Spleen (tissue), 11 donors: ENCODE measurements around the gene ST3GAL2. TPM values are rescaled to one million over a fixed set of nuclear protein-coding genes. Genes with fewer than 3 reads are reported as not detected.
A peak's percentile ranks its signal among the peaks of the same experiment; 100 is the strongest.

Experiments used
- DNase-seq: peaks from one replicate; pipeline ENCODE4 v3.0.0-alpha.2; 2020
- H3K27ac ChIP-seq, 8 donors: fragments of 200-600 bp; sonication (generic) in 7 of 8; 1 replicate in 4 of 8; 2 replicates in 4 of 8; pipeline versions ENCODE4 v1.5.0 to v1.8.0; 2016 to 2021; ENCODE audit warnings: inconsistent platforms in 4 of 8, mild to moderate bottlenecking in 4 of 8, moderate library complexity in 1 of 8
- H3K27me3 ChIP-seq, 7 donors: fragments of 200-600 bp; sonication (generic) in 6 of 7; replicated peaks in 1 of 7; 1 replicate in 4 of 7; 2 replicates in 3 of 7; pipeline versions ENCODE4 v1.5.0 to v1.8.0; 2016 to 2021; ENCODE audit warnings: inconsistent platforms in 3 of 7, mild to moderate bottlenecking in 1 of 7
- H3K36me3 ChIP-seq, 6 donors: fragments of 200-600 bp; sonication (generic) in 5 of 6; 1 replicate in 4 of 6; 2 replicates in 2 of 6; pipeline versions ENCODE4 v1.5.0 to v1.8.0; 2016 to 2021; ENCODE audit warnings: inconsistent platforms in 2 of 6
- H3K4me1 ChIP-seq, 6 donors: fragments of 200-600 bp; sonication (generic) in 5 of 6; 1 replicate in 3 of 6; 2 replicates in 3 of 6; pipeline versions ENCODE4 v1.5.0 to v1.8.0; 2016 to 2021; ENCODE audit warnings: inconsistent platforms in 3 of 6
- H3K4me3 ChIP-seq, 8 donors: fragments of 200-600 bp; sonication (generic) in 7 of 8; 1 replicate in 4 of 8; 2 replicates in 4 of 8; pipeline versions ENCODE4 v1.5.0 to v1.8.0; 2016 to 2021; ENCODE audit warnings: inconsistent platforms in 4 of 8, mild to moderate bottlenecking in 4 of 8, moderate library complexity in 2 of 8
- H3K9me3 ChIP-seq, 8 donors: fragments of 200-600 bp; sonication (generic) in 7 of 8; 1 replicate in 4 of 8; 2 replicates in 4 of 8; pipeline versions ENCODE4 v1.5.0 to v1.8.0; 2016 to 2021; ENCODE audit warnings: inconsistent platforms in 4 of 8
- CTCF ChIP-seq, 11 experiments: fragments of 200-600 bp in 7 of 11; fragments of 450-650 bp in 4 of 11; sonication (generic) in 4 of 11; IDR thresholded peaks in 8 of 11; conservative IDR thresholded peaks in 3 of 11; 1 replicate in 7 of 11; 2 replicates in 4 of 11; pipeline versions ENCODE4 v1.4.0 to v1.8.0; 2016 to 2021; ENCODE audit warnings: antibody characterized with exemption in 11 of 11, inconsistent platforms in 4 of 11, mild to moderate bottlenecking in 1 of 11
- POLR2A ChIP-seq, 3 donors: fragments of 450-650 bp; IDR thresholded peaks; one replicate each; pipeline ENCODE4 v1.5.1; 2017; ENCODE audit warnings: antibody characterized with exemption in 3 of 3, mild to moderate bottlenecking in 1 of 3
- POLR2AphosphoS5 ChIP-seq, 3 donors: sonication (generic); formaldehyde crosslinking; IDR thresholded peaks; one replicate each; pipeline ENCODE4 v1.5.1; 2017; ENCODE audit warnings: antibody characterized with exemption in 3 of 3
- WGBS, 5 donors: extraction: QIAGEN DNeasy Blood & Tissue Kit in 3 of 5; methylation state at CpG; one replicate each; pipeline versions ENCODE4 v1.1.5 to v1.1.7; 2013 to 2018; 5-methylcytosine and 5-hydroxymethylcytosine counted together
- intact Hi-C: fragments of 100-400 bp; cut with DNase I; formaldehyde crosslinking; loops from one replicate; pipeline ENCODE4 v1.15.0; 2023; ENCODE audit warnings: low total_unique reads
- polyA plus RNA-seq, 3 donors: library from polyadenylated mRNA; stranded (reverse); fragments of 200-250 nt; gene quantifications; one replicate each; pipeline ENCODE4 v1.2.1, GENCODE V29; 2013
- total RNA-seq, 7 donors: library from RNA; depleted of rRNA in 3 of 7; stranded (reverse); fragments of >200 nt in 3 of 7; fragmentation: NEBNext Ultra II Directional in 4 of 7; extraction: Animal tissue kit (Norgen Biotek cat#: 25700) in 4 of 7; gene quantifications; one replicate each; pipeline versions ENCODE4 v1.1.0 to v1.2.1, GENCODE V29; 2016 to 2021
- donor health status: healthy with polysubstance abuse.
- donor health status: DM: no; HTN: no; CAD: no; lungs with moderate emphysema.
- donor health status: DM: no; HTN: no; CAD: no.
- donor health status: Bipolar disorder and iron deficiency.
- donor health status: healthy.
- donor health status: DM: no; HTN: no; CAD: no.
- donor health status: DM: yes; HTN: yes; CAD: no.

ST3GAL2 gene
- total and polyA plus RNA-seq, 10 donors, result 5.2 to 66.9 (median 43.7) TPM

GRCh38 chr16:70478169-70478568 is 39.3 kb upstream of the ST3GAL2 start:
- Histone ChIP-seq H3K36me3 (peaks cover 0 to 98% (median 66%) of the 10 kb centered on the region in 6 donors), H3K9me3 (no peaks in the 10 kb centered on the region), H3K4me1 (peaks cover 0 to 19% (median 7%) of the 10 kb centered on the region in 6 donors), H3K27ac (peak overlapping the region in 4 of 8 donors; percentile 5 to 46 (median 28)), H3K4me3 (no peak overlapping the region), H3K27me3 (no peaks in the 10 kb centered on the region)
- 70 to 95% (median 82%) methylated on average over 2 to 8 of the region's 8 CpGs for WGBS, 5 donors
- TF ChIP-seq POLR2AphosphoS5 (IDR thresholded peaks at IDR 0.05) (peak in 2 of 3 donors; percentile 8 to 64), POLR2A (IDR thresholded peaks at IDR 0.05) (no peak), CTCF (IDR thresholded peaks at IDR 0.05 in 8 of 11, conservative IDR thresholded peaks at IDR 0.05 in 3 of 11) (no peak)
- intact Hi-C loops, result no loop called here
- no peak for DNase-seq

GRCh38 chr16:70476272-70477020 is 37.5 kb upstream of the ST3GAL2 start:
- no peaks in the 10 kb centered on the region for H3K27me3 ChIP-seq
- H3K36me3 ChIP-seq, result peaks cover 0 to 100% (median 60%) of the 10 kb centered on the region in 6 donors
- intact Hi-C loops, result no loop called here
- H3K27ac ChIP-seq, result peak overlapping the region in 5 of 8 donors; percentile 1 to 40 (median 25)
- no peak overlapping the region for H3K4me3 ChIP-seq
- TF ChIP-seq POLR2A (IDR thresholded peaks at IDR 0.05), result no peak
- TF ChIP-seq POLR2AphosphoS5 (IDR thresholded peaks at IDR 0.05), result peak in 1 of 3 donors; percentile 45
- peaks cover 0 to 19% (median 7%) of the 10 kb centered on the region in 6 donors for H3K4me1 ChIP-seq
- H3K9me3 ChIP-seq, result no peaks in the 10 kb centered on the region
- WGBS, 5 donors, result 70 to 88% (median 81%) methylated on average over 12 to 13 of the region's 13 CpGs
- DNase-seq, result no peak

GRCh38 chr16:70475054-70475871 is 36.4 kb upstream of the ST3GAL2 start:
- TF ChIP-seq POLR2AphosphoS5 (IDR thresholded peaks at IDR 0.05), result peak in 1 of 3 donors; percentile 58
- TF ChIP-seq POLR2A (IDR thresholded peaks at IDR 0.05), result no peak
- Histone ChIP-seq H3K36me3 (peaks cover 0 to 97% (median 48%) of the 10 kb centered on the region in 6 donors), H3K4me1 (peaks cover 0 to 24% (median 7%) of the 10 kb centered on the region in 6 donors), H3K27me3 (no peaks in the 10 kb centered on the region), H3K27ac (no peak overlapping the region), H3K9me3 (no peaks in the 10 kb centered on the region), H3K4me3 (no peak overlapping the region)
- DNase-seq, result no peak
- WGBS, 5 donors, result 80 to 98% (median 92%) methylated on average over 15 to 24 of the region's 24 CpGs
- intact Hi-C loops, result no loop called here

GRCh38 chr16:70474320-70475053 is 35.6 kb upstream of the ST3GAL2 start:
- no peak for DNase-seq
- H3K4me1 ChIP-seq, result peaks cover 0 to 23% (median 6%) of the 10 kb centered on the region in 6 donors

More at GRCh38 chr16:70474320-70475053, 35.6 kb upstream of the ST3GAL2 start:
- Histone ChIP-seq H3K27me3 (no peaks in the 10 kb centered on the region), H3K36me3 (peaks cover 0 to 95% (median 40%) of the 10 kb centered on the region in 6 donors), H3K9me3 (no peaks in the 10 kb centered on the region), H3K27ac (no peak overlapping the region), H3K4me3 (no peak overlapping the region)
- 91 to 98% (median 94%) methylated on average over 10 to 22 of the region's 22 CpGs for WGBS, 5 donors
- TF ChIP-seq POLR2AphosphoS5 (IDR thresholded peaks at IDR 0.05) (peak in 1 of 3 donors; percentile 23), POLR2A (IDR thresholded peaks at IDR 0.05) (no peak)
- intact Hi-C loops, result no loop called here
